HG02623 (cell line): Measurements from ENCODE around the gene MUSK.
"Not testable (repeated sequence)": the region's sequence is repeated elsewhere in the genome, so short reads cannot be mapped to it uniquely, and the experiment has no call there.

ENCODE experiments used
- ATAC-seq: cut with Tn5 transposase; IDR thresholded peaks from one replicate; pipeline ENCODE4 v1.9.1; 2021; ENCODE audit warnings: moderate library complexity; ENCODE audit not compliant: unreplicated experiment

Gene MUSK

DNA sequence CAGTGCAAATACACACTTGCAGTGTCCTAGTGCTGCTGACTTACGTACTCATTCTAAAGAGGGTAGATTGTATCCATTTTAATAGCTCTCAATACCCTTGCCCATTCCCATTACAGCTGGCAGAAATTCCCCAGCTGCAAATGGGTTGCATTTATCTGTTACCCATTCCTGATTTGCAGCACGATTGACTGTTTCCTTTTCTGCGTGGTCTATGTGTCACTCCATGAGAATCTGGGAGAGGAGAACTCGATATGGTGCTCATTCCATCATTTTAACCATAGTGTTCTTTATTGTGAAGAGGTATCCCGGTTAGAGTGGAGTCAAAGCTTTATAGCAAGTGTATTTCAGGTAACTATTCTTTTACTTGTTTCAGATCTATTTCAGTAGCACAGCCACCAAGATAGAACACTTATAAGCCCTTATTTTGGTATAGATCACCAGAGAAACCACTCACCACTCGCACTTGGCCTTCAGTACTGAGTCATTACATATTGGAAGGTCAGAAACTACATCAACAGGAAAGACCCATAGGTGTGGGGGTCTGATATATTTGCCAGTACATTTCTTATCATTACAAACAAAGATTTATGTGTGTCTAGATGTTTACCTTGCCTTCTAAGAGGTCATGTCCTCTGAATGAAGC lies 139.5 kb downstream of the MUSK start:
- ATAC-seq: peak; percentile 49

DNA sequence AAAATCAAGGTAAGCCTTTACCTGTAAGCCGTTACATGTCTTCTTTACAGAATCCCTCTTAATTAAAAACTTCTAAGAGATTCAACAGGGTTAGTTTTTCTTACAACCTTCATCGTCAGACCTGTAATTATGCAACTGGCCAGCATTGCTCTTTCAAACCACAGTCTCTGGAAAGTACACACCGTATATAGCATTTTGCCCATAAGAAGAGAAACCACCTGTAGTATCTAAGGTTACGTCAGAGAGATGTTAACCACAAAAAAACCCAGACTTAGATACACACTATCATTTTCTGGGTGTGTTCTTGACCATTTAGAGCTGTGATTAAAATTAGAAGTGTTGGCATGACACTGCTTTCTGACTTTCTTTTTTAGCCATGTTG lies 140.0 kb downstream of the MUSK start:
- peak; percentile 96 for ATAC-seq

DNA sequence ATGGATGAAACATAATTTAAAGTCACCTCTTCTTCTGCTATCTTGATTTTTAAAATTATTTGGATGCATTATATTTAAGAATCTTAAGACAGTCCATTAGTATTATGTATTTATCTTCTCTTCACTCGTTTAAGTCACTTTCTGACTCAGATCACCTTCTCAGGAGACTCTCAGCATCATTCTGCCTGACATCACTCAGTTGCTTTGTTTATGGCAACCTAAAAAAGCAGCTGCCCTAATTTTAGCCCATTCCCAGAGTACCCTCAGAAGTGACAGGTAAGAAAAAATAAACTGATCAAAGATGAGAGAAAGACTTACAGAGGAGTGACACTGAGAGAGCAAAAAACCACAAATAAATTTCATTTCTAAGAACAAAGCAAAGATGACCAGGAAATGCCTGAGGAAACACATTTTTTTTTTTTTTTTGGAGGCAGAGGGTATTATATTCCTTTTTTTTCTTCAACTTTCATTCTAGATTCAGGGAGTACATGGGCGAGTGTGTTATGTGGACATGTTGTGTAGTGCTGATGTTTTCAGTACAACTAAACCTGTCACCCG lies 140.5 kb downstream of the MUSK start:
- peak; percentile 28 for ATAC-seq

DNA sequence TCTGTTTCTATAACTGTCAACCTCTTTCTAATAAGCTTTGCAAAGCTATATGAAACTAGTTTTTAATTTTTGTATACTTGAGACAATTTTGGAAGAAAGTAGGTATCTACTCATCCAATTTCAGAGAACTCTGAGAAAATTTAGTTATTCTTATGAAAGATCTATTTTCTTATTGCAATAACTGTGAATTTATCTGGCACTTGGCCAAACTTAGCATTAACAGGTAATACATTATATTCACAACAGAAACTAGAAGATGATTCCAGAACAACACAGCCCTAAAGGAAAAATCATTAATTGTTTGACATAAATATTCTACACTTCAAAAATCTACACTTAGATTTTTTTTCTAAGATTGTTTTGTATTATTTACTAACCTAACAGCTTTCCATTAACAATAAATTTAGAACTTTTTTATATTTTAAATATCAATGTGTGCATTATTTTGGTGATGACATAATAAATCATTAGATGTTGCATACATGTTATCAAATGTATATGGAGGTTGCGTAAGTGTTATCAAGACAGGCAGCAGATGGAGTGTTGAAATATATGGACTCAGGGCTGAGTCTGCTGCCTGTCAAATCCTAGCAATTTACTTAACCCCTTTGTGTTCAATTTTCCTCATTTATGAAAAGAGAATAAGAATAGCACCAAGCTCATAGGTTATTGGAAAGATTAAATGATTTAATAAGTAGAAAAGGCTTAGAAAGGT lies 141.8 kb downstream of the MUSK start:
- ATAC-seq: no peak

DNA sequence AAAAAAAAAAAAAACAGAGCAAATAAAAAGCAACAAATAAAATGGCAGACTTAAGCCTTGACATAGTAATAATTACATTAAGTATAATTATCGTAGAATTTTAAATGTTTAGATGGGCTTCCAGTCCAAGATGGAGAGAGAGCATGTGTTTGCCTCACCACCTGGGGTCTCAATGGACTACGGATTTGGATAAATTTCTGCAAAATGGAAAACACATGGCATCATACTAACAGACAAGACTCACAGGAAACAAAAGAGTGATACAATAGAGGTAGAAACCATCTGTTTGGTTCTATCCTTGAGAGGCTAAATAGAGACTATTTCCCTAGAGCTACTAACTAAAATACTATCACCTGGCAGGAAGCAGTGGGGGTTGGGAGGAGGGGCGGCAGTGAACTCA lies 144.3 kb downstream of the MUSK start:
- ATAC-seq: no peak

DNA sequence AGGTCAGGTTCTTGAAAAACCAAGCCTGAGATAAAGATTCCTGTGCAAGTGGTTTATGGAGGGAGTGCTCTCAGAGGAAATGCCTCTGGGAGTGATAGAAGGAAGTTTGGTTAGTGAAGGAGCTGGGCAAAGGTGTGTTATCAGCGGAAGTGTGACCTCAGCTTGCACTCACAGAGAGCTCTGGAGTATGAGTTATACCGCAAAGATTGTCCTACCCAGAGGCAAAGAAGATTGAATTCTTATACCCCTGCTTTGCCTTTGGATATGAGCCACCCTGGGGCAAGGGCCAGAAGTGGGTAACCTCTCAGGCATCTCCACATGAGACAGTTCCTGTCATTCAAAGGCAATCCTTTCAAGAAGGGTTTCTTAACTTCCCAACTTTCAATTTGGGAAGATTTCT lies 145.6 kb downstream of the MUSK start:
- ATAC-seq: no peak

DNA sequence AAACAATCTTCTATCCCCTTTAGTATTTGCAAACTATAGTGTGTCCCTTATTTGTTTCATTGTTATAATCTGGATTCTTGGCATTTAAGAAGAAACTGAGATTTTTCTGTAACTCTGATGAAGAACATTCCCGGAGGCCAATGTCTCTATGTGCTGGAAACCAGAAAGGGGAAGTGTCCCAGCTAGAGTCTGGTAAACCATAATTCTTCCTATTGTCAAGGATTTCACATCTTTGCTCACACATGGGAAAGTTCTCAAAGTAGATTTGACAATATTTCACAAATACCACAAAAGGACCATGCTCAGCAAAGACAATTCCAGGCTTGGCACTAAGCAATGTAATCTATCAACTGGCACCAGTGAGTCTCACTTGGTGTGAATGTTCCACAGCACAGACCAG lies 146.8 kb downstream of the MUSK start:
- ATAC-seq: no peak

DNA sequence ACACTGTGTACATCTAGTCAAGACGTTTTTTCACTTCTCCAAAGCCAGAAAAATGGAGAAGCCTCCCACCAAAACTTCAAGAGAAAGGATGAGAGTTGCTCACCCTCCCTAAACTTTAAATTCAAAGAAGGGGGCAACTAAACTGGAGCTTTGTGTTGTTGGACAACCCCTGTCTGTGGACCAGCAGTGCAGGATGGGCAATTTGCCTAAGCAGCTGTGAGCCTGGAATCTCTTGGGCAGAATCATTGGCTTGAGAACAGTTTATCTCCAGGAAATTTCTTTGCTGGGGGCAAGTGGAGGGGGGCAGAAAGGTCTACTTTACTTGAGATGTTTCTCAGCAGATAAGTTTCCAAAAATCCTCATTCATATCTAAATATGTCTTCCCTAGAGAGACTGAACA lies 151.8 kb downstream of the MUSK start:
- ATAC-seq: no peak

DNA sequence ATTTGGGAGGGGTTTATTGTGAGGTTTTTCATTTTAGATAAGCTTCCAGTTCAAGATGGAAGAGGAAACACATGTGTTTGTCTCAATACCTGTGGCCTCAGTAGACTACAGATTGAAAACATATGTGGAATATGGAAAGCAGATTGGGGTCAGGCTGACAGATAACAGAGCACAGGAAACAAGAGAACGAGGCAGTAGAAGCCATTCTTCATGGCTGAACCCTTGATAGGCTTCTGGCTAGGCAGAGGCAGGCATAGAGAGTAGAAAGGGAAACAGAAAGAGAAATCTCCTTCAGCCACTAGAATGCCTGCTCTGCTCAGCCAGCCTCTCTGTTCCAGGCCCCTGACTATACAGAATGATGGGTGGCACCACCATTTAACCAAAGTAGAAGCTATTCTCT lies 152.5 kb downstream of the MUSK start:
- ATAC-seq: peak; percentile 95

DNA sequence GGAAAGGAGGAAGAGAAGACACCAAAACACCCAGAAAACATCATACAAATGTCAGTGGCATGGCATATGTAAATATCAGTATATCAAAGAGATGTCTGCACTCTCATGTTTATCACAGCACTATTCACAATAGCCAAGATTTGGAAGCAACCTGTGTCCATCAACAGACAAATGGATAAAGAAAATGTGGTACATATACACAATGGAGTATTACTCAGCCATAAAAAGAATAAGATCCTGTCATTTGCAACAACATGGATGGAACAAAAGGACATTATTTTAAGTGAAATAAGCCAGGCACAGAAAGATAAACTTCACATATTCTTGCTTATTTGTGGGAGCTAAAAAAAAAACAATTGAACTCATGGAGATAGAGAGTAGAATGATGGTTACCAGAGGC lies 156.5 kb downstream of the MUSK start:
- ATAC-seq: not testable (repeated sequence)

DNA sequence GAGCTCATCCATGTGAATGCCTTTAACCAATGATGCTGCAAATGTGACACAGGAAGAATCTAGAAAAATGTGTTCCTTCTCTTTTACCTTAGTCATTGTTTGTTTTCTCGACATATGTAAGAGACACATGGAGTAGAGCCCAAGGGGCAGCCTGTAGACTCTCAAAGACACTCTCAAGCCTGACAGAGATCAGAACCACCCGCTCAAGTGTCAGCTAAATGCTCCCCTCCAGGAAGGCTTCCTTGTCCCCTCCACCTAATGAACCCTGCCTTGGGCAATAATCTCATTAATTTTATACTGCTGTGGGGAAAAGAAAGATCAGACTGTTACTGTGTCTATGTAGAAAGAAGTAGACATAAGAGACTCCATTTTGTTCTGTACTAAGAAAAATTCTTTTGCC lies 157.4 kb downstream of the MUSK start:
- no peak for ATAC-seq

DNA sequence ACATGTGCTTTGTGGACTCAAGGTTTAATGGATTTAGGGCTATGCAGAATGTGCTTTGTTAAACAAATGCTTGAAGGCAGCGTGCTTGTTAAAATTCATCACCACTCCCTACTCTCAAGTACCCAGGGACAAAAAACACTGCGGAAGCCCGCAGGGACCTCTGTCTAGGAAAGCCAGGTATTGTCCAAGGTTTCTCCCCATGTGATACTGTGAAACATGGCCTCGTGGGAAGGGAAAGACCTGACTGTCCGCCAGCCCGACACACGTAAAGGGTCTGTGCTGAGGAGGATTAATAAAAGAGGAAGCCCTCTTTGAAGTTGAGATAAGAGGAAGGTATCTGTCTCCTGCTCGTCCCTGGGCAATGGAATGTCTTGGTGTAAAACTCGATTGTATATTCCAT lies 157.8 kb downstream of the MUSK start:
- not testable (repeated sequence) for ATAC-seq

DNA sequence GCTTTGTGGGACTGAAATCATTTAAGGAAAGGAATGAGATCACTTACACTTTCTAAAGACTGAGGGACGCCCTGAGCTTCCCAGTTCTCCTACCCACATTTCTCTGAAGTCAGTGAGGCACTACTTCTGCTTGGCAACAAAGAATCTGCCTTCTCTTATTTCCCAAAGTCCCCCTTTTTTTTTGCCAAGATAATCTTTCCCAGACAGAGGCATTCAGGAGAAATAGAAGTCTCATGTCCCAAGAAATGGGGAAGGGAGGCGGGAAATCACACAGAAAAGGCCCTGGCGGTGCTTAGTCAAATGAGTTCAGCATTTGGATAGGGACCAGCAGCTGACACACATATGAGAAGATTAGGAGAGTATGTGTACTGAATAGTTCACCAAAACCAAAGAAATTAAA lies 159.7 kb downstream of the MUSK start:
- no peak for ATAC-seq

DNA sequence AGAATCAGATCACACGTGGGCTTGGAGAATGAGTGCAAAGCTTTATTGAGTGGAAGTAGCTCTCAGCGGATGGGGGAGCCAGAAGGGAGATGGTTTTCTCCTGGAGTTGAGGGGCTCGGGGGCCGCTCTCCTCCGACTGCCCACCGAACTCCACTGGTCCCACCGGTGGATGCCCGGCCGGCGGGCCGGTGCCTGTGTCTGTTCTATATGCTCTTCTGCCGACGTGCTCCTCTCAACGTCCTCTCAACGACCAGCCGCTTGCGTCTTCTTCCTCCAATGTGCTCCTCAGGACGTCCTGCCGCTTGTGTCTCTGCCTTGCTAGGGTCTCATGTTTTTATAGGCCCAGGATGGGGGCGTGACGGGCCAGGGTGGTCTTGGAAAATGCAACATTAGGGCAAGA lies 161.9 kb downstream of the MUSK start:
- no peak for ATAC-seq

DNA sequence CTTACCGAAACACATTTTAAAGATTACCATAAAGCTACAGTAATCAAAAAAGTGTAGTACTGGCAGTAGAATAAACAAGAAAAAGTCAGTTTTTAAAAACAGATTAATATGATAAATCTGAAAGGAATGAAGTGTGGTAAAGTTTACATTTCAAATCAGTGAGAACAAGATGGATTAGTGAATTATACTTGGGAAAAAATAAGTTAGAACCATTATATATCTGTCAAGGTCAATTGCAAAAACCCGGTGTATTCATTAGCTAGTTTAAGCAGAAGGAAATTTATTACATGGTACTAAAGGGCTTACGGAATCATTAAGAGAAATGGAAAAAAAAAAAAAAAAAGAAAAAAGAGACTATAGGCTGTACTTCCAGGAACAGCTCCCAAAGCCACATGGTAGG lies 164.3 kb downstream of the MUSK start:
- no peak for ATAC-seq

DNA sequence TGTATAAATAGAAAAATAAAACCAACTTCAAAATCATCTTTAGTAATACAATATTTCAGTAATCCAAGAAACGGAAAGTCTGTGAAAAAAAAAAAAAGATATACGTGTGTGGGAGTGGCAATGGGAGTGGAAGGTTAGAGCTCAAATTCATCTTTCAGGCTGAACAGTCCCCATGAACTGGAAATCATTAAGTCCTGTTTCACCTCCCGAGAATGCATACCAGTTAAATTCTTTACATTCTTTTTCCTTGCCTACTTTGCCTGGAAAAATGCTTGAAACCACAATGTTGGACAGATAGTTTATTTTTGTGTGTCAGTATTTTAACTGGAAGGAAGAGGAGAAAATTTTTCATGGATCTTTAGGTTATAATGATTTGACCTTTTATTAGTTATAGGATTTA lies 166.8 kb downstream of the MUSK start:
- ATAC-seq: no peak

DNA sequence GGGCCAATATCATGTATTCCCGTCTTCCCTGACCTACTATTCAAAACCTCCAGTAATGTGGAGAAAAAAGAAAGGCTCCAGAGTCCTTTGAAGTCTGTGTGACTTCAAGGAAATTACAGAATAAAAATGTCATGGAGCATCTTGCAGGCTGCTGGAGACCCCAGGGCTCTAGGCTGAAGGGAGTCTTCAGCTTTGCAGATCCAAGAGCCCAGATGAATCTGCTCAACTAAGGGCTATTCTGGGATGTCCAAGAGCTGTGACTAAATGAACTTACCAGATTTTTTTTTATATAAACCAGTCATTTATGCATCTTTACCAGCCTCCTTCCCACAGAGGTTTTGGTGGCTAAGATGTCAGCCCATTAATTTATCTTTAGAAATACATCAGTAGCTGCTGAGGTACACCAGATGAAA lies 167.3 kb downstream of the MUSK start:
- no peak for ATAC-seq

DNA sequence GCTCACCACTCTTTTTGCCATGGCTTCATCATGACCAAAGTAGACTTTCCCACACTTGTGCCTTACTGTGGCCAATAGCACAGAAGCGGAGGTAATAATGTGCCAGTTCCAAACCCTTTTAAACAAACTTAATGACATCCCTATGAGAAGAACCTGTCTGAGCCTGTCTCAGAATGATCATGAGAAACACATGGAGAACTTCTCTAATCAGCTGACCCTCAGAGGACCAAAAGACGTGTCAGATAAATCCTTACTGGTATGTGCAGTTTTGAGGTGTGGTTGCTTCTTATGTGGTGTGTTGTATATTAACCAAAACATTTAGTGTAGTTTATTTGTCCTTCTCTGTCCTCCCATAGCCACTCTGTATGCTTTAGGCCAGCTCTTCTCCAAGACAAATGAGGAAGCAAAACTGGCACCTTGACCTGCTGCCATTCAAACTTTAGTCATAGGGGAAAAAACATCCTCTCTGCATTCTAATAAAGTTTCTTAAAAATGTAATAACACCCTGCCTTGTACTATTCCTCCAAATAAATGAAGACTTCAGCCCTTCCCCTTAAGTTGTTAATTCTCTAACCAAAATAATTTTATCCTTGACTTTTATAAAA lies 168.9 kb downstream of the MUSK start:
- no peak for ATAC-seq

DNA sequence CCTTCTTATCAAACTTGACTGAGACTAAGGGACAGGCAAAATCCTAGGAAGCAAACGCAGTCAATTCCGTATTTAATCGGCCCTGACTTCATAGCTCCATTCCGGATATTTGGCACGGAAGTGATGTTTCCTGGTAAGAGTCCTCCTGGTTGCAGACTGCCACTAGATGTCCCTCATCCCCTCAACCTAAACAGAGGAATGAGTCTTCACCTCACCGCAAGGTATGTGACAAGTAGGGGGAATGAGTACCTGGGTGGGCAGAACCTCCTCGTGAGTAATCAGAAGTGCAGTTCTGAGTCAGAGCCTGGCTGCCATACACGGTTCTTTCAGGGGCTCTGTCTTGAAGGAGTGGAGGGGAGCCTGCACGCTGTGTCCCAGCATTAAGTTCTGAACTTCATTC lies 173.6 kb downstream of the MUSK start:
- ATAC-seq: no peak

DNA sequence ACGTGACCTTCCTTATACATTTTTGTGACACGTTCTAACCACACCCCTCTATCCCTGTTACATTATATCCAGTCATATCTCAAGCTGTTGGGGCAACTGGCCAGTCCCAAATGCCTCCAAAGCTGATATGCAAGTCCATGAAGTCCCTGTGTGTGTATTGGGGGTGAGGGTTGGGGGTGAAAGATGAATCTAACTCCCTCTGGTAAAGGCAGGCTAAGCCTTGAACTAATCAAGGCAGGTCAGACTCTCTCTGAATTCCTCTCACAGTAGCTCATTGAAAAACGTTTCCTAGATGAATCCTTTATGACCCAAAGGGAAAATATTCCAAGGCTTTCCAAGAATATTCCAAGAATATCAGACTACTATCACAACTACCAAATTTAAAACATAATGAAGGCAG lies 174.4 kb downstream of the MUSK start:
- ATAC-seq: no peak

DNA sequence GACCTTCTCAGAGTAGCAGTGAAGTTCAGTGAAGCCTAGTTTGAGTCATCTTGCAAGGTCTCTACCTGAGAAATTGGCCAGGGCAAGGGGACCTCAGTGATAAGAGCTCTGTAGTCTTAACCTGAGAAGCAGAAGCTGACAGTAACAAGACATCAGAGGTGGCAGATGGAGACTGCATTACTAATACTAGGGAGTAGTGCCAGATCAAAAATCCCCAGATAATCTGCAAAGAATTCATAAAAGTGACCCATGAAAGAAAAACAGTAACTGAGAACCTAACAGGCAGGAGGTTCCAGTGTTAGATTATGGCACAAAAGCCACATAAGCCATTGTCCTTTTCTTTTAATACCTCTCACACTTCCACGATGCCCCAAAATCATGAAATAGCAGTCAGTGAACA lies 175.5 kb downstream of the MUSK start:
- ATAC-seq: no peak

DNA sequence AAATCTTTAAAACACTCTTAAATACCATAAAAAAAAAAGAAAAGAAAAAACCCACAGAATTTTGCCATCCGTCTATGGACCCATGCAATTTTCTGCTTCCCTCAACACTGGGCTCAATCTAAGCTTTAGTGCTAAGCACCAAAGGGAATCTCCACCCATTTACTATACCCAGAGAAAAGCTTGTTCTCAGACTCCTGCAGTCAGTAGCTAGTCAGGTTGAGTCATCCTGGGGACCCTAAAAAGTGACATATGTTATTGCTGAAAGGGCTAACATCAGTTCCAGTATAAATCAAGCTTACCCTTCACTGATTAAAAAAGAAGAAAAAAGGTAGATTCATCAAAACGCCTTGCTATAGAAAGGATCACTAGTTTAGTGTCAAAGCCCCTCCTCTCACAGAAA lies 177.6 kb downstream of the MUSK start:
- ATAC-seq: no peak
